HG03025 (cell line): ENCODE measurements around the gene PPM1H.

Experiments
- ATAC-seq: cut with Tn5 transposase; IDR thresholded peaks from one replicate; pipeline ENCODE4 v1.9.1; 2021; ENCODE audit warnings: mild to moderate bottlenecking, moderate library complexity; ENCODE audit not compliant: unreplicated experiment, low FRiP score

Gene PPM1H

GRCh38 chr12:62802984-62803383 lies 132.0 kb downstream of the PPM1H start:
- no peak for ATAC-seq

- no peak for ATAC-seq
These were observed 132.6 kb downstream of the PPM1H start for GRCh38 chr12:62802321-62802720.

- ATAC-seq = no peak
These were observed 133.2 kb downstream of the PPM1H start for GRCh38 chr12:62801796-62802195.

GRCh38 chr12:62800707-62801400 lies 134.1 kb downstream of the PPM1H start:
- no peak for ATAC-seq

GRCh38 chr12:62799766-62800406 lies 135.1 kb downstream of the PPM1H start:
- no peak for ATAC-seq

GRCh38 chr12:62799126-62799736 lies 135.7 kb downstream of the PPM1H start:
- ATAC-seq = peak; percentile 87

- ATAC-seq = no peak
These were observed 140.7 kb downstream of the PPM1H start for GRCh38 chr12:62794218-62794583.

GRCh38 chr12:62793256-62794217 lies 141.4 kb downstream of the PPM1H start:
- ATAC-seq = no peak

- no peak for ATAC-seq
These were observed 142.6 kb downstream of the PPM1H start for GRCh38 chr12:62792236-62792870.

- no peak for ATAC-seq
These were observed 145.1 kb downstream of the PPM1H start for GRCh38 chr12:62789851-62790250.

GRCh38 chr12:62787611-62788010 lies 147.3 kb downstream of the PPM1H start:
- ATAC-seq = no peak

- no peak for ATAC-seq
These were observed 147.9 kb downstream of the PPM1H start for GRCh38 chr12:62787023-62787422.

GRCh38 chr12:62785941-62786559 lies 148.9 kb downstream of the PPM1H start:
- no peak for ATAC-seq

GRCh38 chr12:62784576-62784975 lies 150.4 kb downstream of the PPM1H start:
- ATAC-seq = no peak

GRCh38 chr12:62783881-62784280 lies 151.1 kb downstream of the PPM1H start:
- ATAC-seq = no peak

- no peak for ATAC-seq
These were observed 153.6 kb downstream of the PPM1H start for GRCh38 chr12:62781136-62781880.

- ATAC-seq = no peak
These were observed 155.5 kb downstream of the PPM1H start for GRCh38 chr12:62779488-62779887.

GRCh38 chr12:62778187-62778586 lies 156.8 kb downstream of the PPM1H start:
- ATAC-seq = no peak

GRCh38 chr12:62776997-62777396 lies 158.0 kb downstream of the PPM1H start:
- no peak for ATAC-seq
